Measurements from ENCODE around the gene RALB. TPM values are rescaled to one million over a fixed set of nuclear protein-coding genes. Genes with fewer than 3 reads are reported as not detected.
"Not testable (repeated sequence)": the region's sequence is repeated elsewhere in the genome, so short reads cannot be mapped to it uniquely, and the experiment has no call there.

The RALB gene
- total and polyA plus RNA-seq, 8 donors = 26.3 to 87.4 (median 41.5) TPM

- Histone ChIP-seq H3K27me3 (no peaks in the 10 kb centered on the region), H3K27ac (no peak overlapping the region), H3K9me3 (no peaks in the 10 kb centered on the region), H3K36me3 (peaks cover 4 to 20% (median 15%) of the 10 kb centered on the region in 4 donors), H3K4me1 (peaks cover under 1 to 15% (median 3%) of the 10 kb centered on the region in 4 donors), H3K4me3 (no peak overlapping the region)
- WGBS, 5 donors = 70 to 84% (median 80%) methylated on average over 7 of the region's 7 CpGs
- intact Hi-C loops (cut with DNase I; ENCODE audit: low total_unique reads) = no loop called here
- no peak for DNase-seq
- TF ChIP-seq POLR2A (IDR thresholded peaks at IDR 0.05) (no peak), POLR2AphosphoS5 (IDR thresholded peaks at IDR 0.05) (no peak), CTCF (IDR thresholded peaks at IDR 0.05) (no peak), EP300 (IDR thresholded peaks at IDR 0.05) (no peak)
Observed at GRCh38 chr2:120307482-120307881, 54.8 kb downstream of the RALB start.

- 86 to 95% (median 92%) methylated on average over 12 to 16 of the region's 16 CpGs for WGBS, 5 donors
- no peak overlapping the region for H3K27ac ChIP-seq
- peaks cover 0 to 12% (median 7%) of the 10 kb centered on the region in 4 donors for H3K36me3 ChIP-seq
- H3K27me3 ChIP-seq = no peaks in the 10 kb centered on the region
- no peak overlapping the region for H3K4me3 ChIP-seq
- no peaks in the 10 kb centered on the region for H3K9me3 ChIP-seq
- no peak for DNase-seq
- TF ChIP-seq POLR2A (IDR thresholded peaks at IDR 0.05) (no peak), CTCF (IDR thresholded peaks at IDR 0.05) (no peak), EP300 (IDR thresholded peaks at IDR 0.05) (no peak), POLR2AphosphoS5 (IDR thresholded peaks at IDR 0.05) (no peak)
- intact Hi-C loops (cut with DNase I; ENCODE audit: low total_unique reads) = no loop called here
- H3K4me1 ChIP-seq = peaks cover 7 to 22% (median 8%) of the 10 kb centered on the region in 4 donors
Observed at GRCh38 chr2:120308038-120308910, 55.6 kb downstream of the RALB start.

- Histone ChIP-seq H3K27me3 (no peaks in the 10 kb centered on the region), H3K27ac (no peak overlapping the region), H3K9me3 (no peaks in the 10 kb centered on the region), H3K36me3 (peaks cover 0 to 6% (median 3%) of the 10 kb centered on the region in 4 donors), H3K4me1 (peaks cover 14 to 29% (median 14%) of the 10 kb centered on the region in 4 donors), H3K4me3 (no peak overlapping the region)
- WGBS, 5 donors = 90 to 100% (median 94%) methylated on average over 6 of the region's 6 CpGs
- TF ChIP-seq POLR2AphosphoS5 (IDR thresholded peaks at IDR 0.05) (no peak), EP300 (IDR thresholded peaks at IDR 0.05) (no peak), CTCF (IDR thresholded peaks at IDR 0.05) (no peak), POLR2A (IDR thresholded peaks at IDR 0.05) (no peak)
- intact Hi-C loops (cut with DNase I; ENCODE audit: low total_unique reads) = loop anchor here (10.0 kb wide), 1 partner anchor 75 kb away; no protein-coding TSS in a partner anchor
- DNase-seq = no peak
Observed at GRCh38 chr2:120310136-120310535, 57.5 kb downstream of the RALB start.

- not testable (repeated sequence) for DNase-seq, H3K9me3 ChIP-seq, H3K27me3 ChIP-seq, H3K4me3 ChIP-seq, H3K27ac ChIP-seq, H3K36me3 ChIP-seq
- WGBS, 5 donors = 91 to 98% (median 98%) methylated on average over 8 of the region's 8 CpGs
- intact Hi-C loops (cut with DNase I; ENCODE audit: low total_unique reads) = loop anchor here (10.0 kb wide), 1 partner anchor 76 kb away; no protein-coding TSS in a partner anchor
- peaks cover 14 to 23% (median 14%) of the 10 kb centered on the region in 4 donors for H3K4me1 ChIP-seq
Observed at GRCh38 chr2:120310841-120311240, 58.2 kb downstream of the RALB start.

Data from stomach (tissue), 9 donors.